H7 (cell line): ENCODE data around the gene SCIN. TPM values are rescaled to one million over a fixed set of nuclear protein-coding genes. Genes with fewer than 3 reads are reported as not detected.
A peak's percentile ranks its signal among the peaks of the same experiment; 100 is the strongest.
"Not testable (repeated sequence)": the region's sequence is repeated elsewhere in the genome, so short reads cannot be mapped to it uniquely, and the experiment has no call there.

Experiments used
- DNase-seq: peaks from one replicate; pipeline ENCODE4 v3.0.0; 2012
- H3K27me3 ChIP-seq: 2 replicates; pipeline ENCODE4 v1.6.0; 2011; ENCODE audit warnings: mild to moderate bottlenecking, low read length; ENCODE audit not compliant: control insufficient read depth, insufficient read depth
- H3K36me3 ChIP-seq: replicated peaks from 2 replicates; pipeline ENCODE4 v1.5.1; 2011; ENCODE audit warnings: low read length; ENCODE audit not compliant: control insufficient read depth, insufficient read depth
- H3K4me3 ChIP-seq: 2 replicates; pipeline ENCODE4 v1.5.1; 2011; ENCODE audit warnings: low read depth, mild to moderate bottlenecking, control low read depth, low read length, moderate library complexity; ENCODE audit not compliant: insufficient read depth
- total RNA-seq: library from RNA; depleted of rRNA; stranded (reverse); fragments of >200 nt; shearing (Covaris generic); gene quantifications from 2 replicates; pipeline ENCODE4 v1.2.3, GENCODE V29; 2014

SCIN gene
- total RNA-seq, 1 experiment from 2014 or later: not detected

DNA sequence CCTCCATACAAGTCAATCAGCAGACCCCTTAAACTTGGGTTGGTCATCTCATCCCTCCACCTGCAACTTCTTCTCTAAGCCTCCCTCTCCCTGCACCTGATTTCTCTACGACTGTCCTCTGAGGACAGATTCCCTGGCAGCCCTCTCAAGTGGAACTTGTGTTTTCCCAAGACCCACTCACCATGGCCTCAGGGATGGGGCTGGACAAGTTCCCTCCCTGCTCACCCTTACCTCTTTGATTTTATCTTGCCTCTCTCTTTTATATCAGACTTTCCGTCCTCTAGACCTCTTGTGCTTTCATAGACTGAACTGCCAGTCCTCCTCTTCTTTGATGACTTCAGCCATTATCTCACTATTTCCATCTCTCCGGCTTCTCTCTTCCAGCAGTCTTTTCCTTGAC is 70.7 kb downstream of the SCIN start:
- DNase-seq: no peak
- no peaks in the 10 kb centered on the region for H3K36me3 ChIP-seq
- H3K4me3 ChIP-seq: no peak overlapping the region
- no peaks in the 10 kb centered on the region for H3K27me3 ChIP-seq

GRCh38 chr7:12642508-12642907 is 72.0 kb downstream of the SCIN start:
- no peak for DNase-seq
- Histone ChIP-seq H3K27me3 (no peaks in the 10 kb centered on the region), H3K4me3 (no peak overlapping the region), H3K36me3 (no peaks in the 10 kb centered on the region)

- no peak for DNase-seq
- Histone ChIP-seq H3K27me3 (no peaks in the 10 kb centered on the region), H3K4me3 (no peak overlapping the region), H3K36me3 (no peaks in the 10 kb centered on the region)
These were observed 72.6 kb downstream of the SCIN start for GRCh38 chr7:12643001-12643643.

DNA sequence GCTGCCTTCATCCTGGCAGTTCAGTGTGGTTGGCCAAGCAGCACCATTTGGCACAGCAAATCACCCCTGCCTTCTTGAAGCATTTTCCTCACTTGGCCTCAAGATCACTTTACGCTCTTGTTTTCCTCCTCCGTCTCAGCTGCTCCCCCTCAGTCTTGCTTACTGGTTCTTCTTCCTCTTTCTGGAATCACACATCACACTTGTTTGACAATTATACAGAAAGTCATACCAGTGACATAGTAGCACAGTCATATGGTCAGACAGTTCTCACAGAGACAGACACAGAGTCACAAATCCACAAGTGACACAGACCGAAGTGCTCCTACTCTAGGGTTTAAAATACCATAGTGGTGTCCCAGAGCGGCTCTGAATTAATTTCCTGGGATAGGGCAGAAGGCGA is 73.1 kb downstream of the SCIN start:
- DNase-seq: no peak
- H3K4me3 ChIP-seq: no peak overlapping the region
- H3K36me3 ChIP-seq: no peaks in the 10 kb centered on the region
- H3K27me3 ChIP-seq: no peaks in the 10 kb centered on the region

GRCh38 chr7:12645212-12645611 is 74.7 kb downstream of the SCIN start:
- not testable (repeated sequence) for DNase-seq, H3K4me3 ChIP-seq, H3K27me3 ChIP-seq, H3K36me3 ChIP-seq

DNA sequence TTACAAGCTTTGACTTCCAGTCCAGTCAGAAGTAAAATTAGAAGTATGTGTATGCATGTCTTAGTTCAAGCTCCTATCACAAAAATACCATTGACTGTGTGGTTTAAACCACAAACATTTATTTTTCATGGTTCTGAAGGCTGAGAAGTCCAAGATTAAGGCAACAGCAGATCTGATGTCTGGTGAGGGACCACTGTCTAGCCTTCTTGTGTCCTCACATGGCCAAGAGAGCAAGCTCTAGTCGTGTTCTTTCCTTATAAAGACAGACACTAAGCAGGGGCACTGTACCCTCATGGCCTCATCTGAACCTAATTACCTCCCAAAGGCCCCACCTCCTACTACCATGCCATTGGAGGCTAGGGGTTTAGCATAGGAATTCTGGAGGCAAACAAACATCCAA is 75.6 kb downstream of the SCIN start:
- H3K36me3 ChIP-seq: no peaks in the 10 kb centered on the region
- DNase-seq: peak; percentile 5
- no peaks in the 10 kb centered on the region for H3K27me3 ChIP-seq
- H3K4me3 ChIP-seq: no peak overlapping the region

- Histone ChIP-seq H3K4me3 (no peak overlapping the region), H3K36me3 (no peaks in the 10 kb centered on the region), H3K27me3 (no peaks in the 10 kb centered on the region)
- no peak for DNase-seq
These were observed 77.1 kb downstream of the SCIN start for GRCh38 chr7:12647364-12648219.

GRCh38 chr7:12648704-12649261 is 78.3 kb downstream of the SCIN start:
- H3K27me3 ChIP-seq: no peaks in the 10 kb centered on the region
- no peaks in the 10 kb centered on the region for H3K36me3 ChIP-seq
- peak; percentile 4 for DNase-seq
- H3K4me3 ChIP-seq: no peak overlapping the region

GRCh38 chr7:12649348-12649747 is 78.8 kb downstream of the SCIN start:
- Histone ChIP-seq H3K27me3 (no peaks in the 10 kb centered on the region), H3K4me3 (no peak overlapping the region), H3K36me3 (no peaks in the 10 kb centered on the region)
- no peak for DNase-seq

GRCh38 chr7:12650080-12650479 is 79.6 kb downstream of the SCIN start:
- H3K27me3 ChIP-seq: no peaks in the 10 kb centered on the region
- DNase-seq: no peak
- H3K36me3 ChIP-seq: no peaks in the 10 kb centered on the region
- H3K4me3 ChIP-seq: no peak overlapping the region

GRCh38 chr7:12653110-12653509 is 82.6 kb downstream of the SCIN start:
- no peak for DNase-seq

DNA sequence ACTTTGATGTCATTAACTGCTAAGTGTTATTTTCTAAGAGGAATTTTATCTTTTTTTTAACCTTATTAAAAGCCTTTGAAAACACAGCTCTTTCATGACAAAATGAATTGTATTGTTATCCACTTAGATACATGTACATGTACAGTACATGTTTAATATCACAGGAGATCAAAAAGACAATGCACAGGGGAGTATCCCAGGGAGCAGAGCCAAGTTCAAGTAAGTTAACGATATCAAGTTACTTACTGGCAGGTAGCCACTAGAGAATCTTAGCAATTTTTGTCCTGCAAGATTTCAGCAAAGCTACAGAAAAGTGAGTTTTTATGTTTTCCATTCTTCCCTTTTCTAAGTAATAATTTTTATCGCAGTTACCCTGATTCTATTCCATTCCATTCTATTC is 83.0 kb downstream of the SCIN start:
- Histone ChIP-seq H3K27me3 (no peaks in the 10 kb centered on the region), H3K4me3 (no peak overlapping the region), H3K36me3 (no peaks in the 10 kb centered on the region)
- DNase-seq: no peak

More at GRCh38 chr7:12653110-12653509, 82.6 kb downstream of the SCIN start:
- Histone ChIP-seq H3K27me3 (no peaks in the 10 kb centered on the region), H3K36me3 (no peaks in the 10 kb centered on the region), H3K4me3 (no peak overlapping the region)

DNA sequence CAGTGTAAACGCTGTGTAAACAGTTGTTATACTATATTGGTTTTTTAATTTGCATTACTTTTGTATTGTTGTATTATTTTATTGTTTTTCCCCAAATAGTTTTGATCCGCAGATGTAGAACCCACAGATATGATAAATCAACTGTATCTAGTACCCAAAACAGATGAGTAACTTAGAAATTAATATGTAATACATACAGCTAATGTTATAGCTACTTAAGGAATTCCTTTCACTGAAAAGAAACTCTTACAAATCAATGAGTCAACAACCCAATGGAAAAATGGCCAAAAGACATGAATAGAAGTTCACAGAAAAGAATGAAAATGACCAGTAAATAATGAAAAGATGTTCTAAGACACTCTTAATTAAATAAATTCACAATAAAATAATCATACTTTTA is 84.6 kb downstream of the SCIN start:
- DNase-seq: no peak
- Histone ChIP-seq H3K27me3 (no peaks in the 10 kb centered on the region), H3K4me3 (no peak overlapping the region), H3K36me3 (no peaks in the 10 kb centered on the region)

DNA sequence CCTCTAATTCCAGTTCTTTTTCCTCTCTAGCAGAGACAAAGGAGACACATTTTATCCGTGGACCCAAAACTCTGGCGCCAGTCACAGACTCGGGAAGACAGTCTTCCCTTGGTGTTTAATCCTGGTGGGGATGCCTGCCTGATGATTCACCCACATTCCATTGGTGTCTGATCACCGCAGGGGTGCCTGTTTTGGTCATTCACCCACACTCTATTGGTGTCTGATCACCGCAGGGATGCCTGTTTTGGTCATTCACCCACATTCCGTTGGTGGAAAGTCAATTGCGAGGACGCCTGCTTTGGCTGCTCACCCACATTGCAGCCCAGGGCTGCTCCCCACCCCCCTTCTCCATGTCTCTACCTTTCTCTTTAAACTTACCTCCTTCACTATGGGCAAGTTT is 89.9 kb downstream of the SCIN start:
- not testable (repeated sequence) for DNase-seq

GRCh38 chr7:12660986-12661385 is 90.5 kb downstream of the SCIN start:
- H3K4me3 ChIP-seq, H3K27me3 ChIP-seq, H3K36me3 ChIP-seq, DNase-seq: not testable (repeated sequence)

More for the DNA sequence above, 89.9 kb downstream of the SCIN start:
- not testable (repeated sequence) for H3K36me3 ChIP-seq, H3K4me3 ChIP-seq, H3K27me3 ChIP-seq
